Stimulated activated CD4-positive, alpha-beta T cell treated with anti-CD3 and anti-CD28 coated beads, TNF-alpha, amount 100 ng/mL, for 1 hour (primary cell): Measurements from ENCODE around the gene MAPKBP1.
"Not testable (repeated sequence)": the region's sequence is repeated elsewhere in the genome, so short reads cannot be mapped to it uniquely, and the experiment has no call there.

Experiments
- DNase-seq, 3 donors: peaks; one replicate each; pipeline ENCODE4 v3.0.0-alpha.2; 2020; ENCODE audit warnings: low read depth in 3 of 3, low spot score in 1 of 3

Gene MAPKBP1

DNA sequence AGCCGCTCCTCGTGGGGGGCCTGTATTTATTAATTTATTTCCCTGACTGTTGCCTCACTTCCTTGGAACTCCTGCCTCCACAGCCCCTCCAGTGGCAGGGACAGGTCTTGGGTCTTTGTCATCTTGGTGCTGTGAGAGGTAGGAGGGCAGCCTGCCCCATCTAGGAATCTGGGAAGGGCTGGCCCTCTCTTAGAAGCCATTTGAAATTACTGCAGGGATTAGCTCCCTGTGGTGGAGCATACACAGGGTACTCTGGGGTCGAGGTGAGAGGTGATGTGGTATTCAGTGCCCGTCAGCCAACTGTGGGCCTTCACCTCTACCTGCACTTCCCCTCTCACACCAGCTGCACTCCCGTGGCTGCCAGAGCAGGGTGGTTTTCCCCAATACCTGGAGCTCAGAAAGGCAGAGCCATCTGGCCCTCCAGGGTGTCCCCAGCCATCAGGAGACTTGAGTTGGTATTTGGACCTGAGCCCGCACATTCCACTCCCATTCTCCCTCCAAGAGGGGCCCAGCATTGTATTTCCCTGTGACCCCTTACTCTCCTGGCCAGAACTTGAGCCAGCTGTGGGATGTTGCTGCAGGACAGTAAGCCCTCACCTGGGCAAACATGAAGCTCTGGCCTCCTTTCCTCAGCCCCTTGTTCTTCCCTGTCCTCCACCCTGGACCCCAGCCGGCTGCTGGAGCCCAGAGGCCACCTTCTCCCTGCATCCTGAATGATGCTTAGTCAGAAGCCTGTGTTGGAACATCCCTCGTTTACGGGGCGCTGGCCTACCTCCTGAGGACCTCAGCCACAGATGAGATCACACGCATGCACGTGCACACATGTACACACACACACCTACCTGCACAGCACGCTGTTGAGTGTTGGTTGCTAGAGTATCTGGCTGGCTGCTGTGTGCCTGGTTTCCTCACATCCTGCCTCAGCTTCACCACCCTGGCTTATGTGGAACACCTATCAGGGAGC lies 51.6 kb downstream of the MAPKBP1 start:
- DNase-seq, result no peak

DNA sequence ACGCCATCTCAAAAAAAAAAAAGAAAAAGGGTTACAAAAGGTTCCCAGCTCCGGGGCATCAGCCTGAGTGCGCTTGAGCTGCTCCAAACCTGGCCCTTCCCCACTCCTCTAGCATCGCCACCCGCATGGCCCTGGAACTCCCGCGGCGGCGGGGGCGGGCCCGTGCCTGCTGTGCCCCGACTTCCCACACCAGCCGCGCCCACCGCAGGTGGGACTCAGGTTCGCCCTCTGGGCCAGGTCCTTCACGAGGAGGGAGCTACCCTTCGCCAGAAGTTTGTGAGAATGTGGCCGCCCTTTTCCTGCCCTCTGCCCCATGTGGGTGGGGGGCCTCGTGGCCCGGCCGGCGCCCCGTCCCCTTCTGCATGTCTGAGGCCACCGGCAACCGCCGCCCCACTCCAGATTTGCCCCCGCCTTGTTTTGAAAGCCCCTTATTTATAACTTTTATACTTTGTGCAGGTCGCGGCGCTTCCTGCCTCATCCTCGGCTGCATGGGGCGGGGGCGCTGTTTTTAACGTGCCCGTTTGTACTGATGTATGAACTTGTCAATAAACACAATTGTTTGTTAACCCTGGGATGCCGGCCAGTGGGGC lies 53.1 kb downstream of the MAPKBP1 start:
- DNase-seq, result no peak

DNA sequence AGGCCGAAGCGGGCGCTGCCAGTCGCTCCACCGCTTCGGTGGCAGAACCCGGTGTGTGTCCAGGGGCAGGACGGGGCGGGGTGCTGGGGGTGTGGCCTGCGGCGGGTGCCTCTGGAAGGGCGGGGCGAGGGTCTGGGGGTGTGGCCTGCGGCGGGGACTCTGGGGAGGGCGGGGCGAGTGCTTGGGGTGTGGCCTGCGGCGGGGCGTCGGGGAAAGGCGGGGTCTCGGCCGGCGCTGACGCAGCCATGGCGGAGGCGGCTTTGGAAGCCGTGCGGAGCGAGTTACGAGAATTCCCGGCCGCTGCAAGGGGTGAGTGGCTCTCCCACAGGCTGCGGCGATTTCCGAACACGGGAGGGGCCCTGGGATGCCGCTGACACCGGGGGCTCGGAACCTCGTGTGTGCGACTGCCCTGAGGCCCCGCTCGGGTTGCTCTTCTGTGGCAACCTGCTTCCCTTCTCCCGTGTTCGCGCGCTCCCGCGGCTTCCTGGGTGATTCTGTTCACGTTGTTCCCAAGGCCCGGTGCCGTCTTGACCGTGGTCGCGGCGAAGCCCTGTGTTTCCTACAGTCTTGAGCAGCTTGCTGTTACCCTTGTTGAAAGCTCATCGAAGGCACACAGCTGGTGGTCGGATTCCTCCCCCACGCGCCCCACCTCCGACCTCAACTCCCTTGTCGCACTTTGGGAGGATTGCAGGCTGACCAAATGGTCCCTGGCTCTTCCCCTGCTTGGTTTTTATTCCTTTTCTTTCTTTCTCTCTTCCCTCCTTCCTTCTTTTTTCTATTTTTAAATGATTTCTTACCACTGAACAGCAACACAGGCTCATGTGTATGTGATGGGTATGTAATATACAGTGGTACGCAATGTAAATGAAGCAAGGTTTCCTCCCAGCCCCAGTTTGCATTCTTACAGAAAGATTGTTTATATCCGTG lies 53.9 kb downstream of the MAPKBP1 start, which contains the start of gene JMJD7:
JMJD7 (plus strand) TSS at position 213 of the 927 bp plus-strand sequence; CDS start at position 246, 33 bp downstream.
- DNase-seq, result peak; percentile 90 to 97 (median 91)

DNA sequence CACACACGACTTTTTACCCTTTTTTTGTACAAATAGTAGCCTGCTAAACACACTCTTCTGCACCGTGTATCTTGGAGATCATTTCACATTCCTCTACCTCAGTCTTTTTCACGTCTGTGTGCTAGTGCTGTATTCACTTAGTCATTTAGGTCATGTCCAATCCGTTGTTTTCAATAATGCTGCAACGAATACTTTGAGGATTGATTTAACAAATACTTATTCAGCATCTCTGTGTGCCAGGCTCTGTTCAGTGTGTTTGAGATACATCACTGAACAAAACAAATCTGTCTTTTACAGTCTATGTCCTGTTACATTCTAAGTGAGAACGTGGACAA lies 54.5 kb downstream of the MAPKBP1 start:
- DNase-seq, result no peak

DNA sequence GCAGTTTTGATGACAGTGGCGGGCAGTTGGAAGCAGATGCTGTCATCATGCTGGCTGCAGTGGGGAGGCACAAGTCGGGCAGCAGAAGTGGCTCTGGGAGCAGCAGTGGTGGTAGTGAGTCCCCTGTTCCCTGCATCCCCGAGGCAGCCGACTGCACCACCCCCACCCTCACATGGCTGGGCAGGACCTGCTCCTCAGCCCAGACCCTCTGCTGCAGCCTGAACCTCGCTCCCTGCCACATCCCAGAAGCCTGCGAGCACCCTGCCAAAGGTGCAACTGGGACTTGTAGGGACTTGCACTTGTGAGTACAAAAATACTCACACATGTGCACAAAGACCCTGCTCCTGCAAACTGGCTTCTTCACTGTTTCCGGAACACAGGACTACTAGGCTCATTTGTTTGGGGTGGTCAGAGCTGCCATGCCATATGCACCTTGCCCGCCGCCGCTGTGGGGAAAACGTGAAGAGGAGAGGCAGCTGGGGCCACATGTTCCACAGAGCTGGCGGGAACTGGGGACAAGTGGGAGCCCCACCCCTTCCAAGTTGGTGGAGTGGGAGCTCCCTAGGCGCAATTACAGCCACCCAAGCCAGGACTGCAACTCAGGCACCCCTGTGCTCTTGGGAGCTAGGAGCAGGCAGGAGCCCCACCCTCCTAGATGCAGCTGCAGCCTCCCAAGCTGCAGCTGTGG lies 55.8 kb downstream of the MAPKBP1 start:
- DNase-seq, result no peak

DNA sequence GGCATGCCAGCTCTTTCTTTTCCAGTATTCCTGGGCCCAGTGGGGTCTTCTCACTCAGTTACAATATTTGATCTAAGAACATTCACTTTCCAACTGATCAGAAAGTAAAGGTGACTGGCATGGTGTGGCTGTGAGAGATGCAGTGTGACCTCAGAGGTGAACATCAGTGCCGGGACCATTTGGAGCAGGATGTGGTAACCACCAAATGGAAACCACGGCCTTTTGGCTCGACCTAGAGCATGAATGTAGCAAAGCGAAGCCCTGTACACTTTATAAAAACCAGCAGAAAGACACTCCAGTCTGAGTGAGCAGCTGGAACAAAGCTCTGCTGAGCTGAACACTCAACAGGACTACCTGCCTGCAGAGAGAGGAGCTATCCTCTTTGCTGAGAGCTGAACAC lies 57.0 kb downstream of the MAPKBP1 start:
- not testable (repeated sequence) for DNase-seq

DNA sequence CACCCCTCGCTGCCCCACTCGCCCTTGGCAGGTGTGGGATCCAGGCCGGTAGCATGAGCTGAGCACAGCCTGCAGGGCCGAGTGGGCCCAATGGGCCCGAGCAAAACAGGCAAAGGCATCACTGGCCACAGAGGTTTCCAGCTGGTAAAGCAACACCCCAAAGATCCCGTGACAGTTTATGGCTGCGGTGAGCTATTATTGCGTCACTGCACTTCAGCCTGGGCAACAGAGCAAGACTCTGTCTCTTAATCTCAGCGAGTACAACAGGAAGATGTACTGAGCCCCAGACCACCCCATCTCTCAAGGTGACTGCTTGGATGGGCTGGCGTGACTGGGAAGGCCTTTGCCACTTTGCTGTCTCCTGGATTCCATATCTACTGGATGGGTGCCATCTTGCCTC lies 57.9 kb downstream of the MAPKBP1 start:
- DNase-seq, result no peak

DNA sequence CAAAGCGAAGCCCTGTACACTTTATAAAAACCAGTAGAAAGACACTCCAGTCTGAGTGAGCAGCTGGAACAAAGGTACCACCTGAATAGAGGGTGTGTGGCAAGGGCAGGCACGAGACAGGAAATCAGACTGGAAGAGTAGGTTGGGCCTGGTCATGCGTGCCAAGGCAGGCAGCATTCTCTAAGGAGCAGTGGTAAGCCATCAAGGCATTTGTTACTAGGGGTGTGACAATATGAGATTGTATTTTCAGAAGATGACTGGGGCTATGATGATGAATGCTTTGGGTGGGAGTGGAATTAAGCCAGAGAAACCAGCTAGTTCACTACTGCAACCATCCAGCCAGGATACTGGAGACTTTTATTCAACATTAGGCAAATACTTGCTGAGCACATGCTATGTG lies 58.6 kb downstream of the MAPKBP1 start:
- DNase-seq, result no peak

DNA sequence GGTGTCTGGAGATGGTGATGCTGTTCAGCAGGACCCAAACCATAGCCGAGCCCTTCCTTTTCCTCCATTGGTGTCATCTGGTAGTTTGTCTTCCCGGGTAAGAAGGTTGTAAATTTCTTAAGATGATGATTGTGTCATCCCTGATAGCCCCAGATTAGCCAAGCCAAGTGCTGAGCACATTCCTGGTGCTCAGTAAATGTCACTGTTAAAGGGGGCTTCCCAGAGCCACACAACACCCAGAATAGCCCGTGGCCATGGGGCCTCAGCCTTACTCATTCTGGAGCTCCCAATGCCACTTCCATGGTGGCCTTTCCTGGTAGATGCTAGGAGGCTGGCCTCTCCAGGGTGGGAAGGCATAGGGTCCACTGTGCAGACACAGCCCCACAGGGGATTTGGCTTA lies 59.8 kb downstream of the MAPKBP1 start:
- DNase-seq, result no peak

DNA sequence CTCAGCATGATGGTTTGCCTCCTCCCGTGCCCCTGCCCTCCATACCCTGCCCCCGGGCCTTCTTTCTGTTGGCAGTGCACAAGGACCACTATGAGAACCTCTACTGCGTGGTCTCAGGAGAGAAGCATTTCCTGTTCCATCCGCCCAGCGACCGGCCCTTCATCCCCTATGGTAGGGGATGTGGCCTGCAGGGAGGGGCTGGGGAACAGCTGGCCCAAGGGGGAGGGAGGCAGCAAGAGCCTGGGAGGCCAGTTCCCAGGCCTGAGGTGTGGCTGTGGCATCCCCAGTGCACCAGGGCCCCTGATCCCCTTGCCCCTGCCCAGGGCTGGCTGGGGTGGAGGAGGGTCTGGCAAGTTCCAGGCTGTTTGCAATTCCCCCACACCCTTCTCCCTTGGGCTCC lies 61.8 kb downstream of the MAPKBP1 start:
- no peak for DNase-seq

DNA sequence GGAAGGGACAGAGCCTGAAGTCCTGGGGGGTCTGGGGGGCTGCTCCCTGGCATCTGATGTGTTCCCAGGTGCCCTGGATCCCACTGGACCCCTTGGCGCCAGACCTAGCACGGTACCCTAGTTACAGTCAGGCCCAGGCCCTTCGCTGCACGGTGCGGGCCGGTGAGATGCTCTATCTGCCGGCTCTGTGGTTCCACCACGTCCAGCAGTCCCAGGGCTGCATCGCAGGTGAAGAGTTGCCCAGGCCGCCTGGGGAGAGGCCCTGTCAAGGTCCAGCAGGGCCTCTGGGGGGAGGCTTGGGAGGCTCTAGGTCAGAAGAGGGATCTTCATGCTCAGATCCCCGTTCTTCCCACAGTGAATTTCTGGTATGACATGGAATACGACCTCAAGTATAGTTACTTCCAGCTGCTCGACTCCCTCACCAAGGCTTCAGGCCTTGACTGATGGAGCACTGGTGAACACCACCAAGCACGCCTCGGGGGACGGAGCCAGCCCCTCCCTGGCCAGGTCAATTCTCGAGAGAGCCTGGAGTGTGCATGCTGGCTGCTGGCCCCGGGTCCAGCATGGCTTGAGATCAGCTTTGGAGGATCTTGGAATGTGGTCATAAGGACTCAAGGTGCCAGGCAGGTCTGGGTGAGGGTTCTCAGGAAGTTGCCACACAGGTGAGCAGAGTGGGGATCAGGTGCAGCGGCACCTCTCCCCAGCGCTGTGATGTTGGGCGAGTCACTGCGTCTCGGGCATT lies 62.6 kb downstream of the MAPKBP1 start:
- no peak for DNase-seq

DNA sequence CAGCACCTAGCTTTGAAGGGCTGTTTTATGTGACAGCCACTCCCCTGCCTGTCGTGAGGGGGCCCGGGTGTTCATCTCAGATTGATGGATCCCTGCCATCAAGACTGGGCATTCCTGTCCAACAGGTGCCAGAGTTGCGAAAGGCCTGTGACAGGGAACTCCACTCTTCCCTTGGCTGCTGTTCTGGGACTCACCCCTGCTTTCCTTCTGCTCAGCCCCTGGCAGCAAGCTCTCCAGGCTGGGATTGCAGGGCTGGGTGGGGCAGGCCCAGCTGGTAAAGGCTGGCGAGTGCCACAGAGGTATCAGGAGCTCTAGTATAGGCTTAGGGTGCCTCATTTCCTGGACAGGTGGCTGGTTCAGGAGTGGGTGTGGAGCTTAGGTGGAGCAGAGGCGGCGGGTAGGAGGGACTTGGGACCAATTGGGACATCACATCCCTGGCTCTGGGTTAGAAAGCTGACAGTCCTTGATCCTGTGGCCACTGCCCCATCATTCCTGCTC lies 64.2 kb downstream of the MAPKBP1 start, which contains the start of gene PLA2G4B:
PLA2G4B (plus strand) TSS at position 448 of the 498 bp plus-strand sequence. CDS start 67 bp downstream, outside the sequence.
- no peak for DNase-seq

DNA sequence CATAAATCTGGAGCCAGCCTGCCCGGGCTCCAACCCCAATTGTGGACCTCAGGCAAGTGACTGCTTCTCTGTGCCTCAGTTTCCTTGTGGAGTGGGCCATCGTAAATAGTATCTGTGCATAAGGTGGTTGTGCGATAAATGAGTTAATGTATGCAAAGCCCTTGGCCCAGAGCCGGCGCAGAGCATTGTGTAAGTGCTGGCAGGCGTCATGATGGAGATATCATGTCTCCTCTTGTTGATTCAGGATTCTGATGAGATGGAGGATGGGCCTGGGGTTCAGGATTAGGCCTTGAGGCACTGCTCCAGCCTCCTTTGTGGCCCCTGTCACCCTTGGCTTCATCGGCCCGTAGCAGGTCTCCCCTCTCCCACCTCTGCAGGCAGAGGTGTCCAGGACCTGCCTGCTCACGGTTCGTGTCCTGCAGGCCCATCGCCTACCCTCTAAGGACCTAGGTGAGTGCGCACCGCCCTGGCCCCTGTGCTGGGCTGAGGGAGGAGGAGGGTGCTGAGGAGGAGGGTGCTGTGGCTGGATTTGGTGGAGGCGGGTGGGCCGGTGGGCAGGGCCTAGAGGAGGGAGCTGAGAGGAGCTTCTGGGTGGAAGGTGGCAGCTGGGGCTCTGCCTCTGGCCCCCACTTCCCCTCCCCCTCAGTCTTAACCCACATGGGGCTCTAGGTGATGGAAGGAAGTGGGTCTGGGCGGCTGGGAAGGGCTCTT lies 65.7 kb downstream of the MAPKBP1 start:
- DNase-seq, result no peak

DNA sequence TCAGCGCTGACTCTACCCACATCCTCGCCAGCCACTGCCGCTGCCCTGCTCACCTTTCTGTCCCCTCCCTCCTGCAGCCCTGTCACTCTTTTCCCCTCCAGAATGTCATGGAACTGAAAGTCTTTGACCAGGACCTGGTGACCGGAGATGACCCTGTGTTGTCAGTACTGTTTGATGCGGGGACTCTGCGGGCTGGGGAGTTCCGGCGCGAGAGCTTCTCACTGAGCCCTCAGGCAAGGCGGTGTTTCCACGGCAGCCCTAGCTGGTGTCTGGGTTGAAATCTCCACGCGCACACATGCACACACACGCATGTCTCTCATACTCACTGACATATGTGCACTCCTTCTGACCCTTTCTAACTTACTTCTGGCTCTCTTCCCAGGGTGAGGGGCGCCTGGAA lies 66.4 kb downstream of the MAPKBP1 start:
- DNase-seq, result no peak

DNA sequence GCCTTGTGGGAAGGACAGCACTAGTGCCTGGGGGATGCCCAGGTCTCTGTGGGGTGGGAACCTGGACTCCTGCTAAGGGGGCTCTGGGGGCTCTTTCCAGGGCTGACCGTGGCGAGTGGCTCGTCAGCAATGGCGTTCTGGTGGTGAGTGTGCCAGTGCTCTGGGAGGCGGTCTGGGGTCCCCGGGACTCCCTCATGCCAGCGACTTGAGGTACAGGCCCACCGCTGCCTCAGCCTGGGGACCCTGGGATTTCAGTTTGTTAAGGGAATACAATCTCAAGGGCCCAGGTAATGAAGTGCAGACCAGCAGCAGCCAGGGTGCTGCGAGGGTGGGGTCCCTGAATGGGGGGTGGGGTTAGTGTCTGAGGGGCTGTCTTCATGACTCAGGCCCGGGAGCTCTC lies 66.8 kb downstream of the MAPKBP1 start:
- no peak for DNase-seq

DNA sequence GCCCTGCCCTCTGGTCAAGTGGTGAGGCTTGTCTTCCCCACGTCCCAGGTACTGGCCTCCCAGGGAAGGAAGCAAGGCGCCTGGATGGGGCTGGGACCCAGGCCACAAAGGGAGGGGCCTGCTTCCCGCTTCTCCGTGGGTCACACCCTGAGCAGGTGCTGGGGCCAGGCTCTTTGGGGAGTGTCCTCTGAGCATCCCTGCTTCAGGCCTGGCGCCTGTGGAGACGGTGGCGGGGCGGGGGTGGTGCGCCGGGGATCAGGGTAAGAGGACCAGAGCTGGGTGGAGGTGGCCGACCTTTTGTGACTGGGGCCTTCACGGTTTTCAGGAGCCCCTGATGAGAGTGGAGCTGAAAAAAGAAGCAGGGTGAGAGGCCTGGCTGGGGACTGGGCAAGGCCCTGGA lies 67.9 kb downstream of the MAPKBP1 start:
- no peak for DNase-seq

DNA sequence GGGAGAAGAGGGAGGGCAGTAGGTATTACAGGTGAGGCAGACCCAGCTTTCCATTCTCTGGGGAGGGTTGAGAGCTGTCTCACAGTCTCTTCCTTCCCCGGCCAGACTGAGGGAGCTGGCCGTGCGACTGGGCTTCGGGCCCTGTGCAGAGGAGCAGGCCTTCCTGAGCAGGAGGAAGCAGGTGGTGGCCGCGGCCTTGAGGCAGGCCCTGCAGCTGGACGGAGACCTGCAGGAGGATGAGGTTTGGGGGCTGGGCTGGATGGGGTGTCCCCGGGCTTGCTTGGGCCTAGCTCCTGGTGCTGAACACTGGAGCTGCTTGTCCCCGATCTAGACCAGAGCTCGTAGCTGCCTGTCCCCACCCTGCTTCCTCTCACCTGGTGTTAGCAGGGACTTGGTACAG lies 69.3 kb downstream of the MAPKBP1 start:
- DNase-seq, result no peak

DNA sequence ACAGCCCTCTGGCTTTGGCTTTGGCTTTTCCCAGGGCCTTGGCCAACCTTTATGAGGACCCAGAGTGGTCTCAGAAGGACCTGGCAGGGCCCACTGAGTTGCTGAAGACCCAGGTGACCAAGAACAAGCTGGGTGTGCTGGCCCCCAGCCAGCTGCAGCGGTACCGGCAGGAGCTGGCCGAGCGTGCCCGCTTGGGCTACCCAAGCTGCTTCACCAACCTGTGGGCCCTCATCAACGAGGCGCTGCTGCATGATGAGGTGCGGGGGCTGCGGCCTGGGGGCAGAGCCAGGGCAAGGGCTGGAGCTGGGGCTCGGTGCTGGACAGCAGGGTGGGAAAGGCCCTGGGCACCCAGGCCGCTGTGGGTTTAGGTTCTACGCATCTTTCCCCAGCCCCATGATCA lies 70.5 kb downstream of the MAPKBP1 start:
- DNase-seq, result no peak

DNA sequence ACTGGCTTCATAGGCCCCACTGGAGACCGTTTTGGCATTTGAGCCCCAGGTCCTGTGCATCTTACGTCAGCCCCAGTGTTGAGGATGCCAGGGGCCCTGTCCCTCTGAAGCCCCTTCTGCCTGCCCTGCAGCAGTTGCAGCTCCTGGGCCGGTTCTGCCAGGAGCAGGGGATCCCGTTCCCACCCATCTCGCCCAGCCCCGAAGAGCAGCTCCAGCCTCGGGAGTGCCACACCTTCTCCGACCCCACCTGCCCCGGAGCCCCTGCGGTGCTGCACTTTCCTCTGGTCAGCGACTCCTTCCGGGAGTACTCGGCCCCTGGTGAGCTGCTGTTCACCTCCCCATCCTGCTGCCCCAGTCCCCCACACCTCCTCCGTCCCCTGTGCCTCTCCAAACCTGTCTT lies 72.9 kb downstream of the MAPKBP1 start:
- DNase-seq, result no peak
